Neutrophil (primary cell): ENCODE data around the gene CUL3.

Experiments
- H3K27ac ChIP-seq: fragments of 200-600 bp; sonication (generic); 2 replicates; pipeline ENCODE4 v1.5.1; 2016; ENCODE audit warnings: mild to moderate bottlenecking, moderate library complexity
- H3K27me3 ChIP-seq: fragments of 200-600 bp; sonication (generic); 2 replicates; pipeline ENCODE4 v1.6.0; 2016; ENCODE audit warnings: mild to moderate bottlenecking
- H3K36me3 ChIP-seq: fragments of 200-600 bp; sonication (generic); 2 replicates; pipeline ENCODE4 v1.5.1; 2017
- H3K4me1 ChIP-seq, 2 experiments: fragments of 200-600 bp in 1 of 2; sonication (generic) in 1 of 2; 1 replicate in 1 of 2; 2 replicates in 1 of 2; pipeline versions ENCODE4 v1.5.1 to v1.6.1; 2013 to 2016; ENCODE audit warnings: low read depth in 1 of 2, low read length in 1 of 2, mild to moderate bottlenecking in 1 of 2, moderate library complexity in 1 of 2; ENCODE audit not compliant: control insufficient read depth in 1 of 2, insufficient read depth in 1 of 2
- H3K4me3 ChIP-seq, 2 experiments: fragments of 200-600 bp in 1 of 2; sonication (generic) in 1 of 2; 1 replicate in 1 of 2; 2 replicates in 1 of 2; pipeline ENCODE4 v1.5.1; 2013 to 2016; ENCODE audit warnings: low read depth in 1 of 2, low read length in 1 of 2, mild to moderate bottlenecking in 1 of 2, moderate library complexity in 1 of 2
- H3K9me3 ChIP-seq: fragments of 200-600 bp; sonication (generic); 2 replicates; pipeline ENCODE4 v1.5.1; 2016
- CTCF ChIP-seq: fragments of 200-600 bp; sonication (generic); IDR thresholded peaks from 2 replicates; pipeline ENCODE4 v1.5.1; 2016; ENCODE audit warnings: antibody characterized with exemption

The CUL3 gene

GRCh38 chr2:224598678-224599077, 13.5 kb upstream of the CUL3 start:
- Histone ChIP-seq H3K4me3 (no peak overlapping the region), H3K9me3 (no peaks in the 10 kb centered on the region), H3K36me3 (no peaks in the 10 kb centered on the region), H3K4me1 (peaks cover 0 to 4% of the 10 kb centered on the region in 2 experiments), H3K27ac (no peak overlapping the region), H3K27me3 (peaks cover 13% of the 10 kb centered on the region)
- TF ChIP-seq CTCF: no peak

- no peaks in the 10 kb centered on the region for H3K27me3 ChIP-seq
- TF ChIP-seq CTCF: no peak
- no peak overlapping the region for H3K27ac ChIP-seq
- no peaks in the 10 kb centered on the region for H3K9me3 ChIP-seq
- H3K4me3 ChIP-seq: no peak overlapping the region
- no peaks in the 10 kb centered on the region for H3K36me3 ChIP-seq
- H3K4me1 ChIP-seq: no peaks in the 10 kb centered on the region
Measured at GRCh38 chr2:224596289-224596688, 11.1 kb upstream of the CUL3 start.

- TF ChIP-seq CTCF: no peak
- no peaks in the 10 kb centered on the region for H3K9me3 ChIP-seq
- no peaks in the 10 kb centered on the region for H3K27me3 ChIP-seq
- no peak overlapping the region for H3K4me3 ChIP-seq
- no peak overlapping the region for H3K27ac ChIP-seq
- no peaks in the 10 kb centered on the region for H3K36me3 ChIP-seq
- no peaks in the 10 kb centered on the region for H3K4me1 ChIP-seq
Measured at GRCh38 chr2:224595518-224595917, 10.4 kb upstream of the CUL3 start.

- no peaks in the 10 kb centered on the region for H3K27me3 ChIP-seq
- H3K27ac ChIP-seq: no peak overlapping the region
- no peaks in the 10 kb centered on the region for H3K36me3 ChIP-seq
- no peaks in the 10 kb centered on the region for H3K4me1 ChIP-seq
- TF ChIP-seq CTCF: no peak
- no peak overlapping the region for H3K4me3 ChIP-seq
- no peaks in the 10 kb centered on the region for H3K9me3 ChIP-seq
Measured at GRCh38 chr2:224594840-224595239, 9.7 kb upstream of the CUL3 start.

- Histone ChIP-seq H3K36me3 (no peaks in the 10 kb centered on the region), H3K4me1 (peaks cover 11 to 20% of the 10 kb centered on the region in 2 experiments), H3K27me3 (no peaks in the 10 kb centered on the region), H3K4me3 (no peak overlapping the region), H3K27ac (no peak overlapping the region), H3K9me3 (no peaks in the 10 kb centered on the region)
- no peak for TF ChIP-seq CTCF
Measured at GRCh38 chr2:224591220-224591619, 6.1 kb upstream of the CUL3 start.

GRCh38 chr2:224586127-224586695, 1.0 kb upstream of the CUL3 start:
- Histone ChIP-seq H3K9me3 (no peaks in the 10 kb centered on the region), H3K4me1 (peaks cover 47% of the 10 kb centered on the region in 2 experiments), H3K27ac (peak overlapping the region; percentile 96), H3K27me3 (no peaks in the 10 kb centered on the region), H3K36me3 (no peaks in the 10 kb centered on the region), H3K4me3 (peak overlapping the region; percentile 84 to 97)
- TF ChIP-seq CTCF: no peak
